ENCODE data around the gene DNASE2B. TPM values are rescaled to one million over a fixed set of nuclear protein-coding genes. Genes with fewer than 3 reads are reported as not detected.

Gene DNASE2B
- polyA plus RNA-seq, 3 donors from 2014 or later, result not detected

DNA sequence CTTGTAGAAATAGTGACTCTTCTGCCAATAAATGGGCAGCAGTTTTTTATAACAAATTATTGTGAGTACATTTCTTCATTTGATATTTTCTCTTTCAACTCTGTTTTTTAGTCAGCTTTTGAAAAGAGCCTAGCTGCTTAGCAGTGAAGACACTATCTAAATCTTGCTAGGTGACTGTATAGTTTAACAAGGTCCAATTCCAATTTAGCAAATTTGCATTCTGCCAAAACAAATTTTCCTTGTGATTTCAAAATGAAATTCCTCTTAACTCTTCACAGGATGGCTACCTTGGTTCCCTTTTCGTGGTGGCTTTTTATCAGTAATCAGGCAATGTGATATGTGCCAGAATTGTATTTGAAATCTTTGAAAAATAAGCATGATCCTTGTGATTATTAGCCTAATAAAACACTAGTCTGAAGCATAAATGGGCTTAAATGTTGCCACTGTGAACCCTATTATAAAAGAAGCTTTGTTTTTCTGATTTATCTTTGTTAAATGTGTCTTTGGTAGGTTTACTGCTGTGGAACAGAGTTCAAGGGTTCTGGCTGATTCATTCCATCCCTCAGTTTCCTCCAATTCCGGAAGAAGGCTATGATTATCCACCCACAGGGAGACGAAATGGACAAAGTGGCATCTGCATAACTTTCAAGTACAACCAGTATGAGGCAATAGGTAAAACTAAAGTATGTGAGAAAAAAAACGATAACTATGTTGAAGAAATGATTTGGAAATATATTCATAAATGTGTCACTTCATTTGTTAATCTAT is 12.2 kb downstream of the DNASE2B start:
- no peak for DNase-seq
- H3K4me3 Mint-ChIP-seq, result no peak overlapping the region
- H3K36me3 Mint-ChIP-seq, result no peaks in the 10 kb centered on the region
- H3K4me1 Mint-ChIP-seq, result no peaks in the 10 kb centered on the region
- H3K27me3 Mint-ChIP-seq (ENCODE audit: low read depth in 3 of 3), result peaks cover 0 to 3% (median 0%) of the 10 kb centered on the region in 3 donors
- H3K27ac Mint-ChIP-seq, result no peak overlapping the region
- no peaks in the 10 kb centered on the region for H3K9me3 Mint-ChIP-seq

DNA sequence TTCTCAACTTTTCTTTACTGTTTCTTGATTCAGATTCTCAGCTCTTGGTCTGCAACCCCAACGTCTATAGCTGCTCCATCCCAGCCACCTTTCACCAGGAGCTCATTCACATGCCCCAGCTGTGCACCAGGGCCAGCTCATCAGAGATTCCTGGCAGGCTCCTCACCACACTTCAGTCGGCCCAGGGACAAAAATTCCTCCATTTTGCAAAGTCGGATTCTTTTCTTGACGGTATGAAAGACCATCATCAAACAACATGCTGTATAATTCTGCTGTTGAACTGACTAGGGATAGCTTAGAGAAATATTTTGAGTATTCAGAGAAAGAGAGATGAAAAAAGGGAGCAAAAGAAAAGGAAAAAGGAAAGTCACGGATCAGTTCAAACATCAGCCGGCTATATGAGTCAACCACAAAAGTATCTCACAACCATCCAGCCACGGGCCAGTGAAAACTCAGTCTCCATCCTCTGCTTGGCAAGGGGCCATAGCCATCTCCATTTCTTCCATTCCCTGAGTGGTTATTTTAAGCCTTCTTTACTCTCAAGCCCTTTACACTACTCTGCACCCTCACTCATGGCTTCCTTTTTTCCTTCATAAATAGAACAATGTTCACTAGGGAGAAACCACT is 14.1 kb downstream of the DNASE2B start:
- Mint-ChIP-seq H3K36me3 (no peaks in the 10 kb centered on the region), H3K4me3 (no peak overlapping the region), H3K27ac (no peak overlapping the region), H3K4me1 (no peaks in the 10 kb centered on the region), H3K9me3 (no peaks in the 10 kb centered on the region), H3K27me3 (ENCODE audit: low read depth in 3 of 3) (no peaks in the 10 kb centered on the region)
- DNase-seq, result no peak

DNA sequence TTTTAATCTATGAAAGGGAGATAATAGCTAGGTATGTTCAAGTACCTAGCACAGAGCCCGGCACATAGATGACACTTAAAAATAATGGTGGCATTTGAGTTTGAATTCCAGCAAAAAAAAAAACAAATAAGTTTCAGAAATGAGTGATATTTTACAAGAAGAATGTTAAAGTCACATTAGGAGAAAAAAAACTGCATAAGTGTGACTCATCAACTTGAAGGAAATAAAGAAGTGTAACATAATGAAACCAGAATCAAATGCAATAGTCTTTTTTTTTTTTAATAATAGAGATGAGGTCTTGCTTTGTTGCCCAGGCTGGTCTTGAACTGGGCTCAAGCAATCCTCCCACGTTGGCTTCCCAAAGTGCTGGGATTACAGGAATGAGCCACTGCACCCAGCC is 17.1 kb downstream of the DNASE2B start:
- Mint-ChIP-seq H3K4me1 (no peaks in the 10 kb centered on the region), H3K4me3 (no peak overlapping the region), H3K27ac (no peak overlapping the region), H3K27me3 (ENCODE audit: low read depth in 3 of 3) (peaks cover 0 to 4% (median 0%) of the 10 kb centered on the region in 3 donors), H3K36me3 (no peaks in the 10 kb centered on the region), H3K9me3 (no peaks in the 10 kb centered on the region)
- no peak for DNase-seq

DNA sequence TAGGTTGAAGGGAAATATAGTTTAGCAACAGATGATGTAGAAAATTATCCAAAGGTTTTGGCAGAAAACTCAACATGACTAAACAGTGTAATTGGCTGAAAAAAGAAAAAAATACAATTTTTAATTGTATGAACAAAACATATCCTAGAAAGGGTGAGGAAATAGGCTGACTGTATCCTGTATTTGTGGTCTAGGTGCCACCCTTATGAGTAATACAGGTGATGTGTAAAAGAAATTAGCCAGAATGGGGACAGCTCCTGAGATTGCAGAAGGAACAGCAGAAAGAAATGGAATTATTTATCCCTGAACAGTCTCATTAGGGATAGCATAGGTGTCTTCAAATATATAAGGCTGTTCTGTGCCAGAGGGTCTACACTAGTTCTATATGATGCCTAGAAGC is 24.6 kb downstream of the DNASE2B start:
- Mint-ChIP-seq H3K27me3 (ENCODE audit: low read depth in 3 of 3) (peaks cover 1 to 8% (median 4%) of the 10 kb centered on the region in 3 donors), H3K36me3 (no peaks in the 10 kb centered on the region), H3K4me1 (no peaks in the 10 kb centered on the region), H3K27ac (no peak overlapping the region), H3K4me3 (no peak overlapping the region), H3K9me3 (no peaks in the 10 kb centered on the region)
- no peak for DNase-seq

DNA sequence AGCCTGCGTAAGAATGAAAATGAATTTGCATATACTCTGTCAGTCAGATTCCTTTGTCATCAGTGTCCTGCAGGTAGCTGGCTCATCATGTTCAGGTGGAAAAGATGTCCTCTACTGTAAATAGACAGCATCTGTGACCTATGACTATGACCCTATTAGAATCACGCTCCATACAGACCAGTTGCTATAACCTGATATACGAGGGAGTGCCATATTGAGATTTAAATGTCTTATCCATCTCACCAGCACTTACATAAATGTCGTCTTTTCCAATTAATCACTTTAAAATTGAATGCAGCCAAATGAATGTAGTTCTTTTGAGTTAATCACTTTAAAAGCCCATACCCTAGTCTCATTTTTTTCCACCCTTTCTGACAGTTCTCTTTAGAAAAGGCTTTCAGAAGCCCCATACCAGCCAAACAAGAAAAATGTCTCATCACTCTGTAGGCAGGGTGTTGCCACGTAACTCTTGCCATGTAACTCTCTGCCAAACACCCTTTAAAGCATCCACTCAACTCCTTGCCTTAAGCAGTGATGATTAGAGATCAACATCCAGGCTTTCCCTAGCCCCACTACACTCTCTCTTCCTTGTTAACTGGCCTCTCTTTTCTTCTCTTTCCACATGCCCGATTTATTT is 26.3 kb downstream of the DNASE2B start:
- H3K4me1 Mint-ChIP-seq, result no peaks in the 10 kb centered on the region
- H3K27me3 Mint-ChIP-seq (ENCODE audit: low read depth in 3 of 3), result peaks cover 1 to 8% (median 4%) of the 10 kb centered on the region in 3 donors
- no peak overlapping the region for H3K4me3 Mint-ChIP-seq
- H3K9me3 Mint-ChIP-seq, result peaks cover 0 to under 1% (median 0%) of the 10 kb centered on the region in 6 donors
- no peak for DNase-seq
- no peak overlapping the region for H3K27ac Mint-ChIP-seq
- H3K36me3 Mint-ChIP-seq, result no peaks in the 10 kb centered on the region

DNA sequence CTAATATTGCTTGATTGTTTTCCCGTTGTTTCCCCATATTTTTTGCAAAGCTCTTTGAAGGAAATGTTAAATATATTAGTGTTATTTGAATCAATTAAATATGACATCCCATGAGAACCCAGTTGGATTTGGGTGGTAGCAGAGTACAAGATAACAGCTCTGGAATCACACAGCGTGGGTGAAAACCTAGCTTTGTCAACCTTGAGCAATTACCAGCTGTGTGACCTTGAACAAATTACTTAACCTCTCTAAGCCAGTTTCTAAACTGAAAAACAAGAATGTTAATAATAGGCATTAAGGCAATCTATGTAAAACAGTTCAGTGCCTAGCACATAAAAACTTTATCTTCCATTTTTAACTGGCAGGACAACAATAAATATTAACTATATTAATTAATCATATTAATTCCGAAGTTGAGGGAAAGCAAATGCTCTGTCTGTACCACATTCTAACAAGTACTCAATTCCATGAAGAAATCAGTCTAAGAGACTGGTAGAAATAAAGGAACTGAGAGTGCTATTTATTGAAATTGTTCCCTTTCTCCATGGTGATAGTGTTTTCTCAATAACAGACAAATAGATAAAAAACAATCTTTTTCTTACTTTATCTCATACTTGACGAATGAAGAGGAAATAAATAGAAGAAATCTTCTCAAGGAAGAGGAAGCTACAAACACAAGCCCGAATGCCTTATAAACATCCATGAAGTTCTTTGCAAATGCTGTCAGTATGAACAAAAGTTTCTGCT is 27.0 kb downstream of the DNASE2B start:
- no peak for DNase-seq
- Mint-ChIP-seq H3K4me1 (no peaks in the 10 kb centered on the region), H3K36me3 (no peaks in the 10 kb centered on the region), H3K9me3 (peaks cover 0 to 2% (median 0%) of the 10 kb centered on the region in 6 donors), H3K27me3 (ENCODE audit: low read depth in 3 of 3) (peaks cover 1 to 4% (median 3%) of the 10 kb centered on the region in 3 donors), H3K27ac (no peak overlapping the region), H3K4me3 (no peak overlapping the region)

DNA sequence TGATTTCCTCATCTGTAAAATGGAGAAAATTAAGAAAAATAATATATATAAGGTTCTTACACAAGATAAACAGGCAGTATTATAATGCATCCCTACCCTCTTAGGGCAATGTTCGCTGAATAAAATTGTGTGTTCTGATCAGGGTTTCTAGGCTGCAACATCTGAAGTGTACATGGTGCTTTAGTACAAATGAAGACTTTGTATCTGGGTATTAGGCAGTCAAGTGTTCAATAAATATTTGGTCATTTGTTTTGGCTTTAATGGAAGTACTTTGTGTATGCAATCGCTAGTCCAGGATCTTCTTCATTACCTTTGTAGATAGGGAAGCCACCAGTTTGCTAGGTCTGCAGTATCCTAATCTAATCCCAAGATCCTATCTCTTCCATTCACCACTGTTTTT is 28.1 kb downstream of the DNASE2B start:
- Mint-ChIP-seq H3K4me1 (no peaks in the 10 kb centered on the region), H3K27me3 (ENCODE audit: low read depth in 3 of 3) (peaks cover under 1 to 4% (median 1%) of the 10 kb centered on the region in 3 donors), H3K27ac (no peak overlapping the region), H3K9me3 (peaks cover 0 to 2% (median 0%) of the 10 kb centered on the region in 6 donors), H3K4me3 (no peak overlapping the region), H3K36me3 (no peaks in the 10 kb centered on the region)
- DNase-seq, result no peak

DNA sequence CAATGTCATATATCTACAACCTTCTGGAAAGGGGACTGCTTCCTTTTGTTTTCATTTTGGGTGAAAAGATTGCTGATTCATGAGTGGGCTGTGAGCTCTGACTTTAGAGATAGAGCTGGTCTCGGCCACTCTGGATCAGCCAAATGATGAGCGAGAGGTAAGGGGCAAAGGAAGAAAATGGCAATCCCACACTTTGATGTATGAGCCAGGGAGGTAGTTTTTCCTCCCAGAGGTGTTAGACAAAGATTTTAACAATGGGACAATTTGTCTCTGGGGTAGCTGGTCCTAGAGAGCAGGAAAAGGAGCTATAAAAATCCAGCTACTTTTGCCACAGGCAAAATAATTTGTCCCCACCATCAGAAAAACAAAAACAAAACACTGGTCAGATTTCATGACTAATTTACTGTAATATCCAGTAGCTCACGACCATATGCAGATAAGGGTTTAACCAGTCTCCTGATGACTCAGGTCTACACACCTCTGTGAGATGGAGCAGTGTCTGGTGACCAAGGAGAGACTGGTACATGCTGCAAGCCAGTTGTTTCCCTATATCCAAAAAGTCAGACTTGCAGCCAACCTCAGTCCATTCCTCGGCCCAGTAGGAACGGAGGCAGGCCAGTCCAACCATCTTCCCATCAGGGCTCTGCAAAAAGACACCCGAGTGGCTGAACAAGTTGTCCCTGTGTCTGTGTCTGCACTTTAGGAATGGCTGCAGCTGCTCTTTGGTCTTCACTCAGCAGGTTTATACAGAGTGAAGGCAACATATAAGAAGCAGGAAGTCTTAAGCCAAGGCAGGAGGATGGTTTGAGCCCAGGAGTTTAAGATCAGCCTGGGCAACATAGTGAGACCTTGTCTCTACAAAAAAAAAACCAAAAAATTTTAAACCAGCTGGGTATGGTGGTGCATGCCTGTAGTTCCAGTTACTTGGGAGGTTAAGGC is 29.2 kb downstream of the DNASE2B start:
- H3K4me1 Mint-ChIP-seq, result no peaks in the 10 kb centered on the region
- H3K27ac Mint-ChIP-seq, result no peak overlapping the region
- H3K4me3 Mint-ChIP-seq, result no peak overlapping the region
- peaks cover 0 to 2% (median 0%) of the 10 kb centered on the region in 3 donors for H3K27me3 Mint-ChIP-seq (ENCODE audit: low read depth in 3 of 3)
- H3K9me3 Mint-ChIP-seq, result peaks cover 0 to 2% (median 0%) of the 10 kb centered on the region in 6 donors
- no peaks in the 10 kb centered on the region for H3K36me3 Mint-ChIP-seq
- DNase-seq, result no peak

DNA sequence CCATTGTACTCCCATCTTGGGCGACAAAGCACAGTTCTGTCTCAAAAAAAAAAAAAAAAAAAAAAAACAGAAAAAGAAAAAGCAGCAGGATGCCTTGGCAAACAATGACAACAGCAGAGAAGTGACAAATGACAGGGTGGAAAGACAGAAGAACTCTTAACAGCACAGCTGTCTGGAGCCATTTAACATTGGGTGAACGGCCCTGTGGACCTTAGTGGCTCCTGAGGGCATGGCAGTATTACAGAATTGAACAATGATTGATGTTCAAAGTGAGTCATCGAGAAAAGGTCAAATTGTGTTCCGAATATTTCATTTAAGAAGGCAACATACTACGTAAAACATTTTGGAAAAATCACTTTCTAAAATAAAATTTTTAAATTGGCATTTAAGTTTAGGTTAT is 30.0 kb downstream of the DNASE2B start:
- H3K27me3 Mint-ChIP-seq (ENCODE audit: low read depth in 3 of 3), result peaks cover 0 to 2% (median 0%) of the 10 kb centered on the region in 3 donors

DNA sequence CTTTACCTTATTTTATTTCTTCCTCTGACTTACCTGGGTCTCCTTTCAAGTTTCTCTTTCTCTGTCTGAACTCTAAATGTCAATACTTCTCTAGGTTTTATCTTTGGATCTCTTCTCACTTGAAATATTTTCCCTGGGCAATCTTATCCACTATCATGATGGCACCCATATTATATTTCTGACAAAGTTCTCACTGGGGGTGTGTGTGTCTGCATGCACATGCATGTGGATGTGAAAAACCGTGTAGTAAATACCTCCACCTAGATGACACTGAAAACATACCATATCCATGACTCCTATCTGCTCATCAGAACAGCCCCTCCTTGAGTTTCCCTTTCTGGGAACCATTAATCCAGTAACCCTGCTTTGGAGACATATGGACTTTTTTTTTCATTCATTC is 30.9 kb downstream of the DNASE2B start:
- DNase-seq, result no peak
- no peak overlapping the region for H3K4me3 Mint-ChIP-seq
- H3K27ac Mint-ChIP-seq, result no peak overlapping the region
- no peaks in the 10 kb centered on the region for H3K36me3 Mint-ChIP-seq
- peaks cover 0 to 2% (median 0%) of the 10 kb centered on the region in 6 donors for H3K9me3 Mint-ChIP-seq
- peaks cover 0 to 4% (median 0%) of the 10 kb centered on the region in 3 donors for H3K27me3 Mint-ChIP-seq (ENCODE audit: low read depth in 3 of 3)
- H3K4me1 Mint-ChIP-seq, result no peaks in the 10 kb centered on the region

More for the DNA sequence above, 30.0 kb downstream of the DNASE2B start:
- no peak overlapping the region for H3K27ac Mint-ChIP-seq
- no peaks in the 10 kb centered on the region for H3K36me3 Mint-ChIP-seq
- no peak for DNase-seq
- H3K4me3 Mint-ChIP-seq, result no peak overlapping the region
- H3K9me3 Mint-ChIP-seq, result peaks cover 0 to 2% (median 0%) of the 10 kb centered on the region in 6 donors
- H3K4me1 Mint-ChIP-seq, result no peaks in the 10 kb centered on the region

DNA sequence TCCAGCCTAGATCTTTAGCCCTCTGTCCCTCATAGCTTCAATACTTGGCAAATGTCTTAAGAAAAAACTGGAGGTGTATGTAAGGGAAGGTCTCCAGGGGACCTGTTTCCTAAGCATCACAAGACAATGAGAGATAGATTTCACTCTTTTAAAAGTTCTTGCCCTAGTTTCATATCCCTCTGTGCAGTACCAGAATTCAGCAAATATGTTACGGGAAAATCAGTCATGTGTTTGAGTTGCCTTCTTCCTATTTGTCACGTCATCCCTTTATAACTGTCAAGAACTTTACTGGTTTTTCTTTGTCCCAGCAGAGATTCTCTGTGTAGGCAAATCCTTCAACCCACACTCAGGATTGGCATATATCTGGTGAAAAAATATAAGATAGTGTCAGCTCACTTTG is 32.3 kb downstream of the DNASE2B start:
- no peak overlapping the region for H3K4me3 Mint-ChIP-seq
- H3K27me3 Mint-ChIP-seq (ENCODE audit: low read depth in 3 of 3), result peaks cover 0 to 4% (median 0%) of the 10 kb centered on the region in 3 donors
- H3K27ac Mint-ChIP-seq, result peak overlapping the region in 1 of 6 donors; percentile 56
- no peak for DNase-seq
- no peaks in the 10 kb centered on the region for H3K36me3 Mint-ChIP-seq
- no peaks in the 10 kb centered on the region for H3K4me1 Mint-ChIP-seq
- H3K9me3 Mint-ChIP-seq, result peaks cover 0 to 2% (median 0%) of the 10 kb centered on the region in 6 donors

DNA sequence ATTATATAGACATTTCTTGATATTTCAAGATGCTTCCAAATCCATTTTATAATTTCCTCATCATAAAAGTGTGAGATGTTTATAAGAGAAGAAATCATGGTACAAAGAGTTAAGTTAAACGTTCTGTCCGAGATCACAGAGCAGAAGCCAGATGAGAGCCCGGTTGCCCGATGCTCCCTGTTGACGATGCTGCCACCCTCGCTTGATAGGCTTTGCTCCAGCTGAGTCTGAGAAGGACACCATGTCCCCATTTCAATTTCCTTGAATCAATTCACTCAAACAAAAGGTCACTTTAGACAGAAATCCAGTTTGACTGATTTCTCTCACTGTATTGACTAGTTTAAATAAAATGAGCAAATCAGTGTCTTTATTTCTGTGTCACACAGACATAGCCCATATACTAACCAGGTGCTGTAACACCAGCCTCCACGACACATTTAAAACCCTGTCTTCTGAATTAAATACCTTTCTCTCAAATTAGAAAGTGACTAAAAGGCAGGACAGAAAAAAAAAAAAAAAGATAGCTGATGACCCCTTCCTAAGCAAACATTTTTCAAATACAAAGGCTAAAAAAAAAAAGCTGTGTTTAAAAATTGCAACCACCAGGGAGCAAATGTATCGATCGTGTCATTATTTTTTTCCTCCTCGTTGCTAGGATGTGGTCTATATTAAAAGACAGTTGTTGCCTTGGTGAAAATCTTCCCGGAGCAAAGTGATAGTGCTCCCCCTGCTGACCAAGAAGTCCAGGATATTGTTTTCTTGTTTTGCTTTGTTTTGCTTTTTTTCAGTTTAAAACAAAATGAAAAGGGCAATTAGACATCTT is 35.2 kb downstream of the DNASE2B start:
- peak overlapping the region in 3 of 6 donors; percentile 79 to 87 (median 82) for H3K27ac Mint-ChIP-seq
- peak; percentile 71 to 77 (median 76) for DNase-seq

More for the DNA sequence above, 35.2 kb downstream of the DNASE2B start:
- Mint-ChIP-seq H3K4me3 (peak overlapping the region; percentile 74 to 82 (median 77)), H3K4me1 (no peaks in the 10 kb centered on the region), H3K27me3 (ENCODE audit: low read depth in 3 of 3) (peaks cover 0 to 4% (median 0%) of the 10 kb centered on the region in 3 donors), H3K9me3 (peaks cover 0 to 2% (median 0%) of the 10 kb centered on the region in 6 donors), H3K36me3 (no peaks in the 10 kb centered on the region)
